WTC11 (cell line): Measurements from ENCODE around the gene DNAH8.

Source experiments
- EMX1 ChIP-seq: fragments of 250-450 bp; sonication (Bioruptor Pico); IDR thresholded peaks from 2 replicates; pipeline ENCODE4 v1.8.0; 2021; ENCODE audit warnings: mild to moderate bottlenecking
- ESRRA ChIP-seq: sonication (generic); formaldehyde crosslinking; IDR thresholded peaks from 2 replicates; pipeline ENCODE4 v1.8.1; 2022; ENCODE audit warnings: mild to moderate bottlenecking, missing genetic modification reagents, borderline replicate concordance
- KAT7 ChIP-seq: sonication (generic); formaldehyde crosslinking; IDR thresholded peaks from 2 replicates; pipeline ENCODE4 v1.8.1; 2023; ENCODE audit warnings: missing genetic modification reagents, mild to moderate bottlenecking, borderline replicate concordance
- OVOL2 ChIP-seq: fragments of 250-450 bp; sonication (Bioruptor Pico); IDR thresholded peaks from 2 replicates; pipeline ENCODE4 v1.9.0; 2021; ENCODE audit warnings: mild to moderate bottlenecking, borderline replicate concordance
- TF ChIP-seq, protein P1 (sequence below): fragments of 200-600 bp; IDR thresholded peaks from 2 replicates; pipeline ENCODE4 v1.8.0; 2022; ENCODE audit warnings: antibody characterized with exemption
- TF ChIP-seq, protein P2 (sequence below): sonication (generic); formaldehyde crosslinking; IDR thresholded peaks from 2 replicates; pipeline ENCODE4 v1.8.1; 2023; ENCODE audit warnings: mild to moderate bottlenecking, missing genetic modification reagents
- TF ChIP-seq, protein P3 (sequence below): sonication (generic); formaldehyde crosslinking; IDR thresholded peaks from 2 replicates; pipeline ENCODE4 v1.8.1; 2023; ENCODE audit warnings: mild to moderate bottlenecking, missing genetic modification reagents, borderline replicate concordance
- TF ChIP-seq, protein P4 (sequence below): sonication (generic); formaldehyde crosslinking; IDR thresholded peaks from 2 replicates; pipeline ENCODE4 v1.8.0; 2022; ENCODE audit warnings: mild to moderate bottlenecking, missing genetic modification reagents

DNA sequence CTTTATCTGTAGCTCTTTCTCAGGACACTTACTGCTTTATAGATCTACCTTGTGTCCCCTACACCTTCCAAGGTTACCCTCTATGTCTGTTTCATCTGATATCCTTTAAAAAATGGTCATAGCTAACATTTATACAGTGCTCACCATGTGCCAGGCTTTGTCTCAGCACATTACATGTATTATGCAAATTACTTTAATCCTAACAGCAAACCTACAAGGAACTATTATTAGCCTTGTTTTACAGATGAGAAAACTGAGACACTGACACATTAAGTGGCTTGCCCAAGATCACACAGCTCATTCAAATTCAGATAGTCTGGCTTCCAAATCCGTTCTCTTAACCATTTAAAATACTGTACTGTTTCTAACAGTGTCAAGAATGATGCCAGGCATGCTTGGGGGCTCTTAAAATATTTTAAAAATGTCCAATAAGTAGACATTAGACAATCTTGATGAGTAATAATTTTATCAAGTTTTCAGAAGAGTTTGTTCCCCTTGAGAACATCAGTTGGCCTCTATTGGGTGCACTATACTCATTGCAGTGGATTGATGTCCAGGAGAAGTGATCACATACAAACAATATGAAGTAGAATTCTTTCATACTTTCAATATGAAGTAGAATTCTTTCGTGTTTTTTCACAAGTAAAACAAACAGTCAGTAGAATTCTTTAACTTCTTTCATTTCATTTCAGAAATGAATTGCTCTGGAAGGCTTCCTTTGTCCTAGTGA, 69.6 kb downstream of the DNAH8 start:
- TF ChIP-seq ESRRA (CRISPR knock-in tag) (no peak), OVOL2 (no peak), KAT7 (CRISPR knock-in tag) (no peak), EMX1 (CRISPR knock-in tag) (no peak)
- TF ChIP-seq, protein P1, sequence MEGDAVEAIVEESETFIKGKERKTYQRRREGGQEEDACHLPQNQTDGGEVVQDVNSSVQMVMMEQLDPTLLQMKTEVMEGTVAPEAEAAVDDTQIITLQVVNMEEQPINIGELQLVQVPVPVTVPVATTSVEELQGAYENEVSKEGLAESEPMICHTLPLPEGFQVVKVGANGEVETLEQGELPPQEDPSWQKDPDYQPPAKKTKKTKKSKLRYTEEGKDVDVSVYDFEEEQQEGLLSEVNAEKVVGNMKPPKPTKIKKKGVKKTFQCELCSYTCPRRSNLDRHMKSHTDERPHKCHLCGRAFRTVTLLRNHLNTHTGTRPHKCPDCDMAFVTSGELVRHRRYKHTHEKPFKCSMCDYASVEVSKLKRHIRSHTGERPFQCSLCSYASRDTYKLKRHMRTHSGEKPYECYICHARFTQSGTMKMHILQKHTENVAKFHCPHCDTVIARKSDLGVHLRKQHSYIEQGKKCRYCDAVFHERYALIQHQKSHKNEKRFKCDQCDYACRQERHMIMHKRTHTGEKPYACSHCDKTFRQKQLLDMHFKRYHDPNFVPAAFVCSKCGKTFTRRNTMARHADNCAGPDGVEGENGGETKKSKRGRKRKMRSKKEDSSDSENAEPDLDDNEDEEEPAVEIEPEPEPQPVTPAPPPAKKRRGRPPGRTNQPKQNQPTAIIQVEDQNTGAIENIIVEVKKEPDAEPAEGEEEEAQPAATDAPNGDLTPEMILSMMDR, result no peak
- TF ChIP-seq, protein P2, sequence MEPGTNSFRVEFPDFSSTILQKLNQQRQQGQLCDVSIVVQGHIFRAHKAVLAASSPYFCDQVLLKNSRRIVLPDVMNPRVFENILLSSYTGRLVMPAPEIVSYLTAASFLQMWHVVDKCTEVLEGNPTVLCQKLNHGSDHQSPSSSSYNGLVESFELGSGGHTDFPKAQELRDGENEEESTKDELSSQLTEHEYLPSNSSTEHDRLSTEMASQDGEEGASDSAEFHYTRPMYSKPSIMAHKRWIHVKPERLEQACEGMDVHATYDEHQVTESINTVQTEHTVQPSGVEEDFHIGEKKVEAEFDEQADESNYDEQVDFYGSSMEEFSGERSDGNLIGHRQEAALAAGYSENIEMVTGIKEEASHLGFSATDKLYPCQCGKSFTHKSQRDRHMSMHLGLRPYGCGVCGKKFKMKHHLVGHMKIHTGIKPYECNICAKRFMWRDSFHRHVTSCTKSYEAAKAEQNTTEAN (CRISPR knock-in tag), result no peak
- TF ChIP-seq, protein P3, sequence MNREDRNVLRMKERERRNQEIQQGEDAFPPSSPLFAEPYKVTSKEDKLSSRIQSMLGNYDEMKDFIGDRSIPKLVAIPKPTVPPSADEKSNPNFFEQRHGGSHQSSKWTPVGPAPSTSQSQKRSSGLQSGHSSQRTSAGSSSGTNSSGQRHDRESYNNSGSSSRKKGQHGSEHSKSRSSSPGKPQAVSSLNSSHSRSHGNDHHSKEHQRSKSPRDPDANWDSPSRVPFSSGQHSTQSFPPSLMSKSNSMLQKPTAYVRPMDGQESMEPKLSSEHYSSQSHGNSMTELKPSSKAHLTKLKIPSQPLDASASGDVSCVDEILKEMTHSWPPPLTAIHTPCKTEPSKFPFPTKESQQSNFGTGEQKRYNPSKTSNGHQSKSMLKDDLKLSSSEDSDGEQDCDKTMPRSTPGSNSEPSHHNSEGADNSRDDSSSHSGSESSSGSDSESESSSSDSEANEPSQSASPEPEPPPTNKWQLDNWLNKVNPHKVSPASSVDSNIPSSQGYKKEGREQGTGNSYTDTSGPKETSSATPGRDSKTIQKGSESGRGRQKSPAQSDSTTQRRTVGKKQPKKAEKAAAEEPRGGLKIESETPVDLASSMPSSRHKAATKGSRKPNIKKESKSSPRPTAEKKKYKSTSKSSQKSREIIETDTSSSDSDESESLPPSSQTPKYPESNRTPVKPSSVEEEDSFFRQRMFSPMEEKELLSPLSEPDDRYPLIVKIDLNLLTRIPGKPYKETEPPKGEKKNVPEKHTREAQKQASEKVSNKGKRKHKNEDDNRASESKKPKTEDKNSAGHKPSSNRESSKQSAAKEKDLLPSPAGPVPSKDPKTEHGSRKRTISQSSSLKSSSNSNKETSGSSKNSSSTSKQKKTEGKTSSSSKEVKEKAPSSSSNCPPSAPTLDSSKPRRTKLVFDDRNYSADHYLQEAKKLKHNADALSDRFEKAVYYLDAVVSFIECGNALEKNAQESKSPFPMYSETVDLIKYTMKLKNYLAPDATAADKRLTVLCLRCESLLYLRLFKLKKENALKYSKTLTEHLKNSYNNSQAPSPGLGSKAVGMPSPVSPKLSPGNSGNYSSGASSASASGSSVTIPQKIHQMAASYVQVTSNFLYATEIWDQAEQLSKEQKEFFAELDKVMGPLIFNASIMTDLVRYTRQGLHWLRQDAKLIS, result no peak
- TF ChIP-seq, protein P4, sequence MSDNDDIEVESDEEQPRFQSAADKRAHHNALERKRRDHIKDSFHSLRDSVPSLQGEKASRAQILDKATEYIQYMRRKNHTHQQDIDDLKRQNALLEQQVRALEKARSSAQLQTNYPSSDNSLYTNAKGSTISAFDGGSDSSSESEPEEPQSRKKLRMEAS, result no peak
